GM06990 (cell line): ENCODE results near the gene ZNF414.

Experiments
- DNase-seq: peaks from one replicate; pipeline ENCODE4 v3.0.0-alpha.2; 2011; ENCODE audit not compliant: insufficient read length; ENCODE audit errors: extremely low read depth
- H3K27me3 ChIP-seq: replicated peaks from 2 replicates; pipeline ENCODE4 v1.6.0; 2011; ENCODE audit warnings: low read length; ENCODE audit not compliant: control insufficient read depth, insufficient read depth
- H3K36me3 ChIP-seq: 2 replicates; pipeline ENCODE4 v1.5.1; 2011; ENCODE audit warnings: low read length; ENCODE audit not compliant: control insufficient read depth, insufficient read depth
- H3K4me3 ChIP-seq: replicated peaks from 2 replicates; pipeline ENCODE4 v1.5.1; 2011; ENCODE audit warnings: low read depth, mild to moderate bottlenecking, control low read depth, low read length
- TF ChIP-seq, protein P1 (sequence below): IDR thresholded peaks from 2 replicates; pipeline ENCODE4 v1.5.1; 2011; ENCODE audit warnings: low read length, control low read depth, mild to moderate bottlenecking, inconsistent platforms; ENCODE audit not compliant: insufficient read depth, poor library complexity, severe bottlenecking

ZNF414 gene

DNA sequence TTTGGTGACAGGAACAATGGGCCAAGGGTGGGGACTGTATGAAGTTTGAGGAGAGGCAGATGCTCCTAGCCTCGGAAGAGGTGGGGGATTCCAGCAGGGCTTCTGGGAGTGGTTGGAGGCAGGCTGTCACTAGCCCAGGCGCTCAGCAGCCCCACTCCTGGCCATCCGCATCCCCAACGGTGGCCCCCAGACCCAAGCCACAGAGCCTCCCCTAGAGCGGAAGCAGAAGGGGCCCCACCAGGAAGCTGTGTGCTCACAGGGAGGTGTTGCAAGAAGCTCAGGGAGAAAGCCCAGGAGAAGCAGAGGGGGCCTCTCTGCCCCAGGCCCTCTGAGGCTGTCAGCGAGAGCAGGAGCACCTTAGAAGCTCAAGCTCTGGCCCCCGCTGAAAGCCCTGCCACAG is 19.8 kb downstream of the ZNF414 start:
- Histone ChIP-seq H3K36me3 (peaks cover 2% of the 10 kb centered on the region), H3K27me3 (no peaks in the 10 kb centered on the region), H3K4me3 (no peak overlapping the region)
- TF ChIP-seq, protein P1, sequence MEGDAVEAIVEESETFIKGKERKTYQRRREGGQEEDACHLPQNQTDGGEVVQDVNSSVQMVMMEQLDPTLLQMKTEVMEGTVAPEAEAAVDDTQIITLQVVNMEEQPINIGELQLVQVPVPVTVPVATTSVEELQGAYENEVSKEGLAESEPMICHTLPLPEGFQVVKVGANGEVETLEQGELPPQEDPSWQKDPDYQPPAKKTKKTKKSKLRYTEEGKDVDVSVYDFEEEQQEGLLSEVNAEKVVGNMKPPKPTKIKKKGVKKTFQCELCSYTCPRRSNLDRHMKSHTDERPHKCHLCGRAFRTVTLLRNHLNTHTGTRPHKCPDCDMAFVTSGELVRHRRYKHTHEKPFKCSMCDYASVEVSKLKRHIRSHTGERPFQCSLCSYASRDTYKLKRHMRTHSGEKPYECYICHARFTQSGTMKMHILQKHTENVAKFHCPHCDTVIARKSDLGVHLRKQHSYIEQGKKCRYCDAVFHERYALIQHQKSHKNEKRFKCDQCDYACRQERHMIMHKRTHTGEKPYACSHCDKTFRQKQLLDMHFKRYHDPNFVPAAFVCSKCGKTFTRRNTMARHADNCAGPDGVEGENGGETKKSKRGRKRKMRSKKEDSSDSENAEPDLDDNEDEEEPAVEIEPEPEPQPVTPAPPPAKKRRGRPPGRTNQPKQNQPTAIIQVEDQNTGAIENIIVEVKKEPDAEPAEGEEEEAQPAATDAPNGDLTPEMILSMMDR = no peak
- no peak for DNase-seq

DNA sequence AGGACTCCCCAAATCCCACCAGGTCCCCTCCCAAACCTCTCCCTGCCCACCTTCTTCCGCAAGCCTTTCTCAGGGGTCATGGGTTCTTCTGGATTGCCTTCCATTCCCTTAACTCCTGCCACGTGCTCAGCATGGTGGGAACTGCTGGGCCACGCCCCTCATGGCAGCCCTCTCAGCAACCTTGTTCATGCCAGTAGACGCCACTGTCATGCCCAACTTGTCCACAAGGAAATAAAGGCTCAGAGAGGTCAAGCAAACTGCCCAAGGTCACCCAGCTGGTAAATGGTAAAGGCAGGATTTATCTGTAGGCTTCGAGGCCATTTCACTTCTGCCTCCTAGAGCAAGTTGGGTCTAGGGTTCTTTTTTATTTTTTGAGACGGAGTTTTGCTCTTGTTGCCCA is 22.4 kb downstream of the ZNF414 start:
- TF ChIP-seq, protein P1 = no peak
- Histone ChIP-seq H3K4me3 (no peak overlapping the region), H3K27me3 (no peaks in the 10 kb centered on the region), H3K36me3 (peaks cover 22% of the 10 kb centered on the region)
- no peak for DNase-seq

DNA sequence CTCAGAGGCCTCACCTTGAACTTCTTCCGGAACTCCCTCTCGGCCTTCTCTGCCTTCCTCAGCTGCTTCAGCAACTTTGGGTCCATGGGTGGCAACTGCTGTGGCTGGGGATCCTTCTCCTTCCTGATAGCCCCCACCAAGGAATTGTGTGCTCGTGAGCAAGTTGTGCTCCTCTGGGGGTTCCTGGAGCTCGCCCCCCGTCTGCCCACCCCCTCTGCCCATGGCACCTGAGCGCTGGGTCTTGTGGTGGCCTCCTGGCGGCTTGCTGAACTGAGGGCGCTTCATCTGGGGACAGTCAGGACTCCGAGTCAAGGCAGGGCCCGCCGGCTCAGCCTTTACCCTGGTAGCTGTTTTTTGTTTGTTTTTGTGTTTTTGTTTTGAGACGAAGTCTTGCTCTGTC is 23.1 kb downstream of the ZNF414 start:
- TF ChIP-seq, protein P1 = no peak
- H3K4me3 ChIP-seq = no peak overlapping the region
- DNase-seq = no peak
- peaks cover 27% of the 10 kb centered on the region for H3K36me3 ChIP-seq
- no peaks in the 10 kb centered on the region for H3K27me3 ChIP-seq

DNA sequence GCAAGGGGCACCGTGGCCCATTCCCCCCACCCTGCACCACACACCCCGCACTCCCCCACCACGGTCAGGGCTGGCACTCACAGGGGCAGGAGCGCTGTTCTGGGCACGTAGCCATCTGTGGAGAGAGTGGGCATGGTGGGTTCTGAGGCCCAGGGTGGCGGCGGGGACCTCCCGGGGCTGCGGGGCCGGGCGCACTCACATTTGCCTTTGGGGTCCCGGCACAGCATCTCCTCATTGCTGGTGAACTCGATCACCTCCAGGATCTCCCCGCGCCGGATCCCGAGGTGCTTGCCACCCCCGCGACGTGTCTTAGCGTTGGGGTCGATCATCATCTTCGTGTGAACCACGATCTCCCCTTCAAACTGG is 23.6 kb downstream of the ZNF414 start:
- no peaks in the 10 kb centered on the region for H3K27me3 ChIP-seq
- TF ChIP-seq, protein P1 = no peak
- H3K4me3 ChIP-seq = no peak overlapping the region
- H3K36me3 ChIP-seq = peaks cover 32% of the 10 kb centered on the region
- no peak for DNase-seq

DNA sequence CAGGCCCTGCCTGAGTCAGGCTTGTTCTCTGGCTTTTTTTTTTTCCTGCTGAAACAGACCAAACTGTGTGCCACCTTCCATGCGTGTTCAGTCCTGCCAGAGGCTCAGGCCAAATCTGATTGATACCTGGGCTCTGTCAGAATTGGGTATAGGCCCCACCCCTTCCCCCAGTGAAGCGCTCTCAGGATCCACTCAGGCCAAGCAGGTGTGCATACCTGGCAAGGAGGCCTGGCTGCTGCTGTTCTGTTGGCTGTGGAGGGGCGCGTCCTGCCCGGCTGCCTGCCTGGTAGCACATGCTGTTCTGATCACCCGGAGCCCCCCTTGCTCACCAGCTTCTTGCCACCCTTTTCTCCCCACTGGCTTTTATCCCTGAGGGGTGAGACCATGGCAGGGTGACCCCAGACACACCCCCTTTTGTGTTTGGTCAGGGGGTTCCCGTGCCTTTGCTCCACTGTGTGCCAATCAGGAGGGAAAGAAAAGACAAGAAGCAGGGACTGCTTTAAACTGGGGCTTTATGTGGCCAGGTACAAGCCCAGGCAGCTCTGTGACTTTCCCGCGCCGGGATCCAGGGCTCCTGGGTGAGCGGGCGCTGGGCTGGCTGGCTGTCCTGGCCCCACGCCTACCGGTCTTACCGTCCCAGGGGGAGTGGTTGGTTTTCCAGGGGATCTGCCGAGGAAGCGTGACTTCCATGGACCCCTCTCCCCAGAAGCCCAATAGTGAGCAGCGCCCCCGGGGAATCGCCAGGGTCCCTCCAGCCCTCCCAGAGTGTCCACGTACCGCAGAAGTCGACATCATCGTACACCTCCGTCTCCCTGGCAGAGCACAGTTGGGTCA is 24.2 kb downstream of the ZNF414 start:
- TF ChIP-seq, protein P1 = no peak
- Histone ChIP-seq H3K36me3 (peaks cover 38% of the 10 kb centered on the region), H3K27me3 (no peaks in the 10 kb centered on the region), H3K4me3 (no peak overlapping the region)
- DNase-seq = no peak
